Heart left ventricle (tissue), 13 donors: Measurements from ENCODE around the gene GPR183.

Experiments used
- CTCF ChIP-seq, 12 donors: fragments of 200-600 bp; sonication (generic) in 4 of 12; IDR thresholded peaks; one replicate each; pipeline versions ENCODE4 v1.5.0 to v1.8.0; 2018 to 2022; ENCODE audit warnings: antibody characterized with exemption in 12 of 12, mild to moderate bottlenecking in 5 of 12
- POLR2A ChIP-seq, 2 donors: fragments of 450-650 bp; IDR thresholded peaks; one replicate each; pipeline ENCODE4 v1.6.1; 2017; ENCODE audit warnings: antibody characterized with exemption in 2 of 2, mild to moderate bottlenecking in 2 of 2, moderate library complexity in 2 of 2
- donor health status: ischemic (EF 13 %, LVEDD 7.1; RV severe dilation, severe dysfunction).
- donor health status: DM: no; HTN: yes; CAD: no.
- donor health status: DM: no; HTN: no; CAD: no.
- donor health status: ischemic (EF 25% LVEDD 6.9; RV normal size, moderate dysfunction).
- donor health status: ischemic (EF 25% LVEDD 5.7; RV mildly dilated, moderate dysfunction).
- donor health status: ischemic (EF 35%, LVEDD 5.7; RV mildly dilated, moderate dysfunction).
- donor health status: nonischemic (EF 11% LVEDD 7.7; RV severe dilation, severe dysfunction).
- donor health status: DM: yes; HTN: yes; CAD: no.
- donor health status: PGD.
- donor health status: ischemic (EF 29% LVEDD 5.4; RV normal size, mild dysfunction).
- donor health status: nonischemic (EF 23%, LVEDD 6.1; RV moderate dilation, normal function).

DNA sequence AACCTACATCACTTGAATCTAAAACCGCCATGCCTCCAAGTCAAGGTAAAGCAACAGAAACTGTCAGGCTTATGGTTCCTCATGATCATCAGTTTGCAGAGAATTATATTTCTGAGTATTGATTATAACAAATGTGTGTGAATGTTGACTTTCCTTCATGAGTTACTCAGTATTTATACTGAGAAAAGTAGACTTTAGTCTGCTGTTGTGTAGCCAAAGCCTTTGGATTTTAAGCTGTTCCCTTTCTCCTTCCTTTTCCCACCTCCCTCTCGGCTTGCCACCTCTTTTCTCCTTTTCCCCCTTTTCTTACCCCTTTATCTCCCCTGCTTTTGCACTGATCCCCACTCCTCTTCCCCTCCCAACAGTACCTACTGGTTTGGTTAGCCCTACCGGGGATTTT lies 28.4 kb downstream of the GPR183 start:
- TF ChIP-seq POLR2A (IDR thresholded peaks at IDR 0.05) (no peak), CTCF (IDR thresholded peaks at IDR 0.05) (no peak)
